Activated CD8-positive, alpha-beta T cell treated with anti-CD3 and anti-CD28 coated beads for 36 hours (primary cell): ENCODE results near the gene NLRX1. TPM values are rescaled to one million over a fixed set of nuclear protein-coding genes. Genes with fewer than 3 reads are reported as not detected.
"Not testable (repeated sequence)": the region's sequence is repeated elsewhere in the genome, so short reads cannot be mapped to it uniquely, and the experiment has no call there.

Experiments
- ATAC-seq: fragments of 200-7000 bp; cut with Tn5 transposase; one replicate; pipeline ENCODE4 v1.10.0; 2021; ENCODE audit warnings: mild to moderate bottlenecking, moderate library complexity
- CTCF ChIA-PET: fragments of 350-600 bp; sonication (Branson Sonifier 250); formaldehyde crosslinking; loops from one replicate; lab custom pipeline; 2021; ENCODE audit warnings: antibody characterized with exemption; lab: Charles Lee
- POLR2A ChIA-PET: fragments of 350-600 bp; sonication (Branson Sonifier 250); formaldehyde crosslinking; loops from one replicate; lab custom pipeline; 2021; ENCODE audit warnings: antibody characterized with exemption; lab: Charles Lee
- DNase-seq: peaks from one replicate; pipeline ENCODE4 v3.0.0-alpha.2; 2020
- H3K27ac Mint-ChIP-seq: one replicate; pipeline ENCODE4 v1.8.0; 2021; ENCODE audit warnings: mild to moderate bottlenecking, mixed read lengths
- H3K27me3 Mint-ChIP-seq: one replicate; pipeline ENCODE4 v1.8.0; 2021; ENCODE audit warnings: mixed read lengths
- H3K36me3 Mint-ChIP-seq: one replicate; pipeline ENCODE4 v1.8.0; 2021; ENCODE audit warnings: low read depth, mixed read lengths
- H3K4me1 Mint-ChIP-seq: one replicate; pipeline ENCODE4 v1.8.0; 2021; ENCODE audit warnings: low read depth, mixed read lengths
- H3K4me3 Mint-ChIP-seq: one replicate; pipeline ENCODE4 v1.8.0; 2021; ENCODE audit warnings: mild to moderate bottlenecking, moderate library complexity, mixed read lengths
- H3K9me3 Mint-ChIP-seq: one replicate; pipeline ENCODE4 v1.8.0; 2021; ENCODE audit warnings: mixed read lengths
- CTCF ChIP-seq: fragments of 200-600 bp; IDR thresholded peaks from one replicate; pipeline ENCODE4 v1.8.0; 2022; ENCODE audit warnings: antibody characterized with exemption, mild to moderate bottlenecking
- intact Hi-C: fragments of 100-400 bp; cut with micrococcal nuclease; formaldehyde crosslinking; loops from one replicate; pipeline ENCODE4 v1.10.0; 2022
- total RNA-seq, 2 experiments: library from RNA; stranded (reverse); gene quantifications; one replicate each; pipeline ENCODE4 v1.2.3, GENCODE V29; 2021

Gene NLRX1
- total RNA-seq, 2 experiments from 2014 or later: 20.1 to 21.3 TPM

GRCh38 chr11:119196833-119197483 is 28.4 kb downstream of the NLRX1 start:
- peaks cover 2% of the 10 kb centered on the region for H3K4me1 Mint-ChIP-seq
- H3K36me3 Mint-ChIP-seq: no peaks in the 10 kb centered on the region
- H3K9me3 Mint-ChIP-seq: no peaks in the 10 kb centered on the region
- ATAC-seq (peak; percentile 96), DNase-seq (peak; percentile 83)
- intact Hi-C loops: no loop called here
- H3K27ac Mint-ChIP-seq: no peak overlapping the region
- peak; percentile 80 for TF ChIP-seq CTCF
- H3K27me3 Mint-ChIP-seq: no peaks in the 10 kb centered on the region
- CTCF ChIA-PET: interaction anchor here (0.5 to 3.4 kb wide), 57 partner anchors 9 to 166 kb away, joined by 3 to 35 read pairs (median 4); partner anchors contain the start of genes C2CD2L, CBL, NHERF4 and NLRX1
- POLR2A ChIA-PET: interaction anchor here (0.6 to 1.3 kb wide), 4 partner anchors 12 to 169 kb away, joined by 3 to 4 read pairs (median 4); no protein-coding TSS in a partner anchor
- no peak overlapping the region for H3K4me3 Mint-ChIP-seq

- Mint-ChIP-seq H3K27me3 (no peaks in the 10 kb centered on the region), H3K4me3 (no peak overlapping the region), H3K9me3 (no peaks in the 10 kb centered on the region), H3K36me3 (no peaks in the 10 kb centered on the region), H3K27ac (no peak overlapping the region), H3K4me1 (peaks cover 2% of the 10 kb centered on the region)
- intact Hi-C loops: no loop called here
- DNase-seq (no peak), ATAC-seq (no peak)
- ChIA-PET POLR2A (no interaction called here), CTCF (interaction anchor here (0.7 to 3.2 kb wide), 3 partner anchors 30 to 125 kb away, joined by 4 to 25 read pairs (median 4); partner anchors contain the start of gene NLRX1)
- no peak for TF ChIP-seq CTCF
Observed at GRCh38 chr11:119198925-119199324, 30.4 kb downstream of the NLRX1 start.

GRCh38 chr11:119201236-119201635 is 32.7 kb downstream of the NLRX1 start:
- H3K4me3 Mint-ChIP-seq, H3K27ac Mint-ChIP-seq, H3K36me3 Mint-ChIP-seq, H3K4me1 Mint-ChIP-seq, ATAC-seq, CTCF ChIA-PET, H3K27me3 Mint-ChIP-seq, POLR2A ChIA-PET, DNase-seq, H3K9me3 Mint-ChIP-seq: not testable (repeated sequence)
- intact Hi-C loops: loop anchor here (10.0 kb wide), 1 partner anchor 124 kb away; no protein-coding TSS in a partner anchor

DNA sequence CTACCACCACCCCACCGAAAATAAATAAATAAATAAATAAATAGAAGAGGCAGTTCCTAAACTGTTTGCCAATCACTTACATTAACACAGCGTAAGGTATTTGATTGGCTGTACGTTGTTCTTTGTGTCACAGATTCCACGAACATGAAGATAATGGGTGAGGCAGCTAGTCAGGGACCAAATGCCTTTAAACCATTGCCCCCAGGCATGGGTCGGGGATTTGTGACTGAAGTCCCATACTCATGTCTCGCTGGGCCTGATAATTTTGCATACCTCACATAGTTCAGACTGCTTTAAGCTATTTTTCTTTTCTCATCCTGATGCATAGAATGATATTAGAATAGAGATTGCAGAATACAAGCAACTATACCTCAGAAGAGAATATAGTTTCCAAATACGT is 34.0 kb downstream of the NLRX1 start:
- intact Hi-C loops: loop anchor here (10.0 kb wide), 1 partner anchor 122 kb away; no protein-coding TSS in a partner anchor
- Mint-ChIP-seq H3K36me3 (no peaks in the 10 kb centered on the region), H3K9me3 (no peaks in the 10 kb centered on the region), H3K4me1 (peaks cover 3% of the 10 kb centered on the region), H3K27me3 (no peaks in the 10 kb centered on the region), H3K4me3 (no peak overlapping the region), H3K27ac (no peak overlapping the region)
- CTCF ChIA-PET: interaction anchor here (1.1 to 5.6 kb wide), 2 partner anchors 120 to 136 kb away, joined by 4 to 50 read pairs; no protein-coding TSS in a partner anchor
- no peak for ATAC-seq
- POLR2A ChIA-PET: interaction anchor here (1.2 kb wide), 1 partner anchor 66 kb away, joined by 3 read pairs; no protein-coding TSS in a partner anchor
- no peak for TF ChIP-seq CTCF
- no peak for DNase-seq

DNA sequence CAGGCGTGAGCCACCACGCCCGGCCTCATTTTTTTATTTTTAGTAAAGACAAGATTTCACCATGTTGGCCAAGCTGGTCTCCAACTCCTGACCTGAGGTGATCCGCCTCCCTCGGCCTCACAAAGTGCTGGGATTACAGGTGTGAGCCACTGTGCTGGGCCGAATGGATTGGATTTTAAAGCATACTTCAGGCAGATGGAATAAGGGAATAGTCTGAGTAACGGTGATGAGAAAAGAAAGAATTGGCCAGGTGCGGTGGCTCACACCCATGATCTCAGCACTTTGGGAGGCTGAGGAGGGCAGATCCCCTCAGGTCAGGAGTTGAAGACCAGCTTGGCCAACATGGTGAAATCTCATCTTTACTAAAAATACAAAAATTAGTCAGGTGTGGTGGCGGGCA is 35.5 kb downstream of the NLRX1 start:
- DNase-seq: no peak
- CTCF ChIA-PET: interaction anchor here (1.0 to 5.6 kb wide), 5 partner anchors 73 to 152 kb away, joined by 3 to 53 read pairs (median 7); no protein-coding TSS in a partner anchor
- Mint-ChIP-seq H3K27me3 (no peaks in the 10 kb centered on the region), H3K36me3 (peaks cover 3% of the 10 kb centered on the region), H3K9me3 (no peaks in the 10 kb centered on the region), H3K27ac (no peak overlapping the region), H3K4me1 (peaks cover 14% of the 10 kb centered on the region), H3K4me3 (no peak overlapping the region)
- intact Hi-C loops: loop anchor here (2.0 to 10.0 kb wide), 2 partner anchors 81 to 121 kb away; no protein-coding TSS in a partner anchor
- no peak for TF ChIP-seq CTCF
- POLR2A ChIA-PET: no interaction called here
- no peak for ATAC-seq
